ENCODE results near the gene CNNM3.

Gene CNNM3

GRCh38 chr2:96831679-96832078, 15.6 kb downstream of the CNNM3 start:
- H3K27ac ChIP-seq (ENCODE audit: low read depth, low read length), result peak overlapping the region; percentile 88
- H3K27me3 ChIP-seq (ENCODE audit: control insufficient read depth, insufficient read depth, low read length), result no peaks in the 10 kb centered on the region
- H3K36me3 ChIP-seq (ENCODE audit: control insufficient read depth, insufficient read depth, low read length), result peaks cover 69% of the 10 kb centered on the region

DNA sequence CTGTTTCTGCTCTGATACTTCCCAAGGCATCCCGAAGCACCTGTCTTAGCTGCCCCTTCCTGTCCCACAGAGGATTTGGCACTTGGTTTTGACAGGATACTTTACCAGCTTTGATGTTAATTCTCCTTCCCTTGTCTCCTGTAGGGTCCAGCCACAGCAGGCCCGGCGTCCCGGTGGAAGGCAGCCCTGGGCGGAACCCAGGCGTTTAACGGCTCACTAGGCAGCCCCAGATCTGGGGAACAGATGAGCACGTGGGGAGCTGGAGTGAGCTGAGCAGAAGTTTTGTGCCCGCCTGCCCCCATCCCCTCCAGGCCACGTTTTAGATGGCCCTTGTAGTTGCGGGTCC, 16.3 kb downstream of the CNNM3 start:
- H3K4me3 ChIP-seq (ENCODE audit: low read depth, low read length), result 0 out of 2 replicates have a peak overlapping the region, but pooled peaks have one; percentile 28
- H3K4me1 ChIP-seq (ENCODE audit: control insufficient read depth, insufficient read depth, low read length), result peaks cover 19% of the 10 kb centered on the region
- peaks cover 68% of the 10 kb centered on the region for H3K36me3 ChIP-seq (ENCODE audit: control insufficient read depth, insufficient read depth, low read length)

More at GRCh38 chr2:96831679-96832078, 15.6 kb downstream of the CNNM3 start:
- Histone ChIP-seq H3K9me3 (ENCODE audit: control insufficient read depth, insufficient read depth, low read length) (no peaks in the 10 kb centered on the region), H3K4me1 (ENCODE audit: control insufficient read depth, insufficient read depth, low read length) (peaks cover 19% of the 10 kb centered on the region), H3K9ac (ENCODE audit: low read depth, low read length) (no peak overlapping the region), H3K4me3 (ENCODE audit: low read depth, low read length) (no peak overlapping the region)

GRCh38 chr2:96832754-96833507, 16.9 kb downstream of the CNNM3 start:
- H3K9ac ChIP-seq (ENCODE audit: low read depth, low read length), result 0 out of 2 replicates have a peak overlapping the region, but pooled peaks have one; percentile 11
- peak overlapping the region; percentile 88 for H3K27ac ChIP-seq (ENCODE audit: low read depth, low read length)
- H3K4me3 ChIP-seq (ENCODE audit: low read depth, low read length), result peak overlapping the region; percentile 28
- no peaks in the 10 kb centered on the region for H3K27me3 ChIP-seq (ENCODE audit: control insufficient read depth, insufficient read depth, low read length)
- H3K4me1 ChIP-seq (ENCODE audit: control insufficient read depth, insufficient read depth, low read length), result peaks cover 19% of the 10 kb centered on the region
- H3K36me3 ChIP-seq (ENCODE audit: control insufficient read depth, insufficient read depth, low read length), result peaks cover 65% of the 10 kb centered on the region
- H3K9me3 ChIP-seq (ENCODE audit: control insufficient read depth, insufficient read depth, low read length), result no peaks in the 10 kb centered on the region

More for the DNA sequence above, 16.3 kb downstream of the CNNM3 start:
- peak overlapping the region; percentile 88 for H3K27ac ChIP-seq (ENCODE audit: low read depth, low read length)
- H3K9me3 ChIP-seq (ENCODE audit: control insufficient read depth, insufficient read depth, low read length), result no peaks in the 10 kb centered on the region
- no peak overlapping the region for H3K9ac ChIP-seq (ENCODE audit: low read depth, low read length)
- H3K27me3 ChIP-seq (ENCODE audit: control insufficient read depth, insufficient read depth, low read length), result no peaks in the 10 kb centered on the region

DNA sequence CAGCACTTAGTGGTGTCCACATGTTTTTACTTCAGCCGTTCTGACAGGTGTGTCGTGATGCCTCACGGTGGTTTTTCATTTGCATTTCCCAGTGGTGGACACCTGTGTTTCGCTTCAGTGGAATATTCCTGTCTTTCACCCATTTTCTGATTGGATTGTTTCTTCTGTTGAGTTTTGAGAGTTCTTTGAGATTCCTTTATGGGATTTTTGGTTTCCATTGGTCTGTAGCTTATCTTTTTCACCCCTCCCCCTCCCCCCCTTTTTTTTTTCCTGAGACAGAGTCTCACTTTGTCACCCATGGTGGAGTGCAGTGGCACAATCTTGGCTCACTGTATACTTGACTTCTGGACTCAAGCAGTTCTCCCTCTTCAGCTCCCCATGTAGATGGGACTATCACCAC, 19.8 kb downstream of the CNNM3 start:
- Histone ChIP-seq H3K9me3 (ENCODE audit: control insufficient read depth, insufficient read depth, low read length) (no peaks in the 10 kb centered on the region), H3K4me1 (ENCODE audit: control insufficient read depth, insufficient read depth, low read length) (peaks cover 19% of the 10 kb centered on the region), H3K4me3 (ENCODE audit: low read depth, low read length) (no peak overlapping the region), H3K36me3 (ENCODE audit: control insufficient read depth, insufficient read depth, low read length) (peaks cover 48% of the 10 kb centered on the region), H3K27me3 (ENCODE audit: control insufficient read depth, insufficient read depth, low read length) (no peaks in the 10 kb centered on the region), H3K9ac (ENCODE audit: low read depth, low read length) (no peak overlapping the region), H3K27ac (ENCODE audit: low read depth, low read length) (no peak overlapping the region)

DNA sequence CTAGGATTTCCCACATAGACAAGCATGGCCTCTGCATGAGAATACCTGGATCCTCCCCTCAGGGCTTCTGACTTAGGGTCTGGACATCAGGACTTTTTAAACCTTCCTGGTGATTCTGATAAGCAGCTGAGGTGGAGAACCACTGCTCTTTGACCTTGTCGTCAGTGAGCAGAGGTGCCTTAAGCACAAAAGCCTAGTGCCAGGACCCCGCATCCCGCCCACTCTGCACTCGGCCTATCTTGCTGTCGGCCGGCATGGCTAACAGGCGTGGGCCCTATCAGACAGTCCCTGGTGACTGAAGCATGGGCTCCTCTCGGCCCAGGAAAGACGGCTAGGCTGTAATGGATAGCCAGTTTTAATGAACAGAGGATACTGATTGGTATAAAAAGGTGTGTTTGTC, 21.5 kb downstream of the CNNM3 start:
- Histone ChIP-seq H3K27me3 (ENCODE audit: control insufficient read depth, insufficient read depth, low read length) (no peaks in the 10 kb centered on the region), H3K9ac (ENCODE audit: low read depth, low read length) (no peak overlapping the region), H3K9me3 (ENCODE audit: control insufficient read depth, insufficient read depth, low read length) (no peaks in the 10 kb centered on the region), H3K36me3 (ENCODE audit: control insufficient read depth, insufficient read depth, low read length) (peaks cover 33% of the 10 kb centered on the region), H3K4me1 (ENCODE audit: control insufficient read depth, insufficient read depth, low read length) (peaks cover 10% of the 10 kb centered on the region), H3K4me3 (ENCODE audit: low read depth, low read length) (no peak overlapping the region), H3K27ac (ENCODE audit: low read depth, low read length) (no peak overlapping the region)

- H3K4me3 ChIP-seq (ENCODE audit: low read depth, low read length), result no peak overlapping the region
- H3K4me1 ChIP-seq (ENCODE audit: control insufficient read depth, insufficient read depth, low read length), result peaks cover under 1% of the 10 kb centered on the region; the same call in 1 of the 2 replicates
- no peaks in the 10 kb centered on the region for H3K27me3 ChIP-seq (ENCODE audit: control insufficient read depth, insufficient read depth, low read length)
- H3K27ac ChIP-seq (ENCODE audit: low read depth, low read length), result no peak overlapping the region
- H3K9ac ChIP-seq (ENCODE audit: low read depth, low read length), result no peak overlapping the region
- H3K9me3 ChIP-seq (ENCODE audit: control insufficient read depth, insufficient read depth, low read length), result no peaks in the 10 kb centered on the region
- peaks cover 27% of the 10 kb centered on the region for H3K36me3 ChIP-seq (ENCODE audit: control insufficient read depth, insufficient read depth, low read length)
Measured at GRCh38 chr2:96838345-96839292, 22.6 kb downstream of the CNNM3 start.

GRCh38 chr2:96839293-96839874, 23.3 kb downstream of the CNNM3 start:
- H3K9me3 ChIP-seq (ENCODE audit: control insufficient read depth, insufficient read depth, low read length), result no peaks in the 10 kb centered on the region
- no peak overlapping the region for H3K9ac ChIP-seq (ENCODE audit: low read depth, low read length)
- H3K27me3 ChIP-seq (ENCODE audit: control insufficient read depth, insufficient read depth, low read length), result no peaks in the 10 kb centered on the region
- H3K27ac ChIP-seq (ENCODE audit: low read depth, low read length), result no peak overlapping the region
- H3K4me3 ChIP-seq (ENCODE audit: low read depth, low read length), result no peak overlapping the region
- H3K36me3 ChIP-seq (ENCODE audit: control insufficient read depth, insufficient read depth, low read length), result peaks cover 25% of the 10 kb centered on the region
- no peaks in the 10 kb centered on the region; the same call in 1 of the 2 replicates for H3K4me1 ChIP-seq (ENCODE audit: control insufficient read depth, insufficient read depth, low read length)

DNA sequence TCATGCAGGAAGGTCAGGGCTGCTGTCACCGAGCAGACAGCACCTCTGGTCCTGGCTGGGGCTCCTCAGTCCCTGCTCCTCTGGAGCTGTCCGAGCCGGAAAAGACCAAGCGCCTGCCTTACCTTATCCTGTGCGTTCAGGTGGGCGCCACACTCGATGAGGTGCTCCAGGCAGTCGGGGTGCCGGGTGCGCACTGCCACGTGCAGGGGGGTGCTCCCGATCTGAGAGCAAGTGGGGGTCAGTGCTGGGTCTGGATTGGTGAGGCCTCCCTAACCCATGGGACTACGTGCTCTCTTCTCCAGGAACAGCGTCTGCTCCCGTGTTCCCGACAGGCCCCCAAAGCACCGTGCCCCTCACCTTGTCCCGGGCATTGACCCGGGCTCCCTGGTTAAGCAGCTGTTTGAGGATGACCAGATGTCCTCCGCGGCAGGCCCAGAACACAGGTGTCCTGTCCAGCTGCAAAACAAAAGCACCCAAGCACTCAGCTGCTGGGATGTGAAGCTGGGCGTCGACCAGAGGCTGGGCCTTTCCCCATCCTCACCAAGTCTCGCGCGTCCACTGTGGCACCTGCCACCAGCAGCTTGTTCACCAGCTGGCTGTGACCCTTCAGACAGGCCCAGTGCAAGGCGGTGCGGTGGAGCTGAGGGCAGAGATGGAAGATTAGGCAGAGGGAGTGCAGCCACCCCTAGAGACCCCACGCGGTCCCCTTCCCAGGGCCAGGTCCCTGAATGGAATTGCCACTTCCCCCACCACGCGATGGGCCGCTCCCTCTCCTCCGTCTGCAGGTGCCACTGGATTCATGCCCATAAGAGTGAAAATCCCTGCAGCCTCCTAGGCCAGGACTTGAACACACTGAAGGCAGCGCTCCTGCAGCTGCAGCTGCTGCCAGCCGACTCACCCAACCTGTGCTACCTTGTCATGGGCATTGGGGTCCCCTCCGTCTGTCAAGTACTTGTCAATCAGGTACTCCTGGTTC, 24.1 kb downstream of the CNNM3 start:
- no peaks in the 10 kb centered on the region for H3K27me3 ChIP-seq (ENCODE audit: control insufficient read depth, insufficient read depth, low read length)
- H3K4me3 ChIP-seq (ENCODE audit: low read depth, low read length), result no peak overlapping the region
- H3K9ac ChIP-seq (ENCODE audit: low read depth, low read length), result no peak overlapping the region
- H3K9me3 ChIP-seq (ENCODE audit: control insufficient read depth, insufficient read depth, low read length), result no peaks in the 10 kb centered on the region
- H3K27ac ChIP-seq (ENCODE audit: low read depth, low read length), result no peak overlapping the region
- no peaks in the 10 kb centered on the region; the same call in 1 of the 2 replicates for H3K4me1 ChIP-seq (ENCODE audit: control insufficient read depth, insufficient read depth, low read length)
- H3K36me3 ChIP-seq (ENCODE audit: control insufficient read depth, insufficient read depth, low read length), result peaks cover 17% of the 10 kb centered on the region

GRCh38 chr2:96841701-96842495, 25.8 kb downstream of the CNNM3 start:
- Histone ChIP-seq H3K9ac (ENCODE audit: low read depth, low read length) (no peak overlapping the region), H3K4me3 (ENCODE audit: low read depth, low read length) (no peak overlapping the region), H3K27ac (ENCODE audit: low read depth, low read length) (no peak overlapping the region), H3K36me3 (ENCODE audit: control insufficient read depth, insufficient read depth, low read length) (peaks cover 24% of the 10 kb centered on the region), H3K27me3 (ENCODE audit: control insufficient read depth, insufficient read depth, low read length) (no peaks in the 10 kb centered on the region), H3K9me3 (ENCODE audit: control insufficient read depth, insufficient read depth, low read length) (no peaks in the 10 kb centered on the region), H3K4me1 (ENCODE audit: control insufficient read depth, insufficient read depth, low read length) (no peaks in the 10 kb centered on the region; the same call in 1 of the 2 replicates)
